GM04503 (cell line): ENCODE results near the gene OSMR.

ENCODE experiments used
- DNase-seq: peaks from one replicate; pipeline ENCODE4 v3.0.0-alpha.2; 2012; ENCODE audit warnings: low read depth

OSMR gene

DNA sequence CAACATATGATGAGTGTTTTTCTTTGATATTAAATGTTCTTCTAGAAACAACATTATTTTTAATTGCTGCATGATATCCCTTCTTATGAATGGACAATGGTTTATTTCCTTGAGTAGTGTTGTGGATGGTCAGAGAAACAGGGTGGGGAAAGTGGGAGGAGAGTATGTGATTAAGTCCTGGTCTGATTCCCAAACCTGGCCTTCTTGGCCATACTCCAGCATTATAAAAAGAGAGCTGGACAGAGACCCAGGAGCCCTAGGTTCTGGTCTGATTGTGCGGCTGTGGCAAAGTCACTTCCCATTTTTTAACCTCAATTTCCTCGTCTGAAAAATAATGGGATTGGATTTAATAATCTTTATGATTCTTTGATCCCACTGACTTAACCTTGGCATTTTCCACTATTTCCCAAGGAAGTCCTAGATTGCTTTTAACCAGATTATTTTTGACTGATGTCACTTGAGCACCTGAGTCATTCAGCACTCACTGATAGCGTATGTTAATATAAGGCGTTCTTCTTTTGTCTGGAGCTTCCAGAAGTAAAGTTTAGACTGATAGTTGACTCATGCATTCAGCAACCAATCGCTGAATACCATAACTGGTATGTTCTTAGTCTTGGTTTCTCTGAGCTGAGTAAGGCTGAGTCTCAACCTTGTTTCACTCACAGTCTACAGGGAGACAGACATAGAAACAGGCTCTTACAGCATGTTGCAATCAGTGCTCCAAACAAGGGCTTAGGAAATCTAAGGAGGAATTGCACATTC, 26.2 kb downstream of the OSMR start:
- DNase-seq, result peak; percentile 98

DNA sequence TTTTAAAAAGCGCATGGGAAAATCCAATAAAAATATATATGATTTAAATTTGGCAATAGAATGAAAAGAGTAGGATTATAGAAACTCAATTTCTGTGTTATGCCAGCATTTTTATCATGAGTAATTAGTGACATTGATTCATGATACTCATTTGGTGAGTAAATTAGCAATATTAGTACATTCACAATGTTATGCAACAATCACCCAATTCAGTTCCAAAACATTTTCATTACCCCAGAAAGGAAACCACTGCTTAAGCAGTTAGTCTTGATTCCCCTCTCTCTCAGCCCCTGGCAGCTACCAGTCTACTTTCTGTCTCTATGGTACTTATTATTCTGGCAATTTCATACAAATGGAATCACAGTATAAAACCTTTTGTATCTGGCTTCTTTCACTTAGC, 27.0 kb downstream of the OSMR start:
- peak; percentile 3 for DNase-seq

DNA sequence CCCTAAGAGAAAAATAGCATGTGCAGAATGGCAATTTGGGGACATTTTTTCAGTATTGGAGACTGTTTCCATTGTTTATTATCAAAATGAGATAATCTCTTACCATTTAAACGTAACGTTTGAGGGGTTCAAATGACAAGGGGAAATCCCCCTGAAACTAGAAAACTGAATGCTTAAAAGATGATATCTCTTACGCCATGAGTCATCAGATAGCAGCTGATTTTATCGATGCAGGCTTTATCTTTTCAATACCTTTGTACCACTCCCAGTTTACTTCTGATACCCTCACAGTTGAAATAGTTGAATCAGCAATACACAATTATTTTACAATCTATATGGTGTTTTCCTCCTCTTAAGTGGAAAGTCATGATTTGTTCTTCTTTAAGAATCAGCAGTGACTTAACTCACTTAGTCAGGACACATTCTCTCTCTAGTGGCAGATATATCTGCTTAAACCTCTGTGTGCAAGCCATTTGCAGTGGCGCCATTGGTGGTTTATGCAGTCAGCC, 29.2 kb downstream of the OSMR start:
- no peak for DNase-seq

DNA sequence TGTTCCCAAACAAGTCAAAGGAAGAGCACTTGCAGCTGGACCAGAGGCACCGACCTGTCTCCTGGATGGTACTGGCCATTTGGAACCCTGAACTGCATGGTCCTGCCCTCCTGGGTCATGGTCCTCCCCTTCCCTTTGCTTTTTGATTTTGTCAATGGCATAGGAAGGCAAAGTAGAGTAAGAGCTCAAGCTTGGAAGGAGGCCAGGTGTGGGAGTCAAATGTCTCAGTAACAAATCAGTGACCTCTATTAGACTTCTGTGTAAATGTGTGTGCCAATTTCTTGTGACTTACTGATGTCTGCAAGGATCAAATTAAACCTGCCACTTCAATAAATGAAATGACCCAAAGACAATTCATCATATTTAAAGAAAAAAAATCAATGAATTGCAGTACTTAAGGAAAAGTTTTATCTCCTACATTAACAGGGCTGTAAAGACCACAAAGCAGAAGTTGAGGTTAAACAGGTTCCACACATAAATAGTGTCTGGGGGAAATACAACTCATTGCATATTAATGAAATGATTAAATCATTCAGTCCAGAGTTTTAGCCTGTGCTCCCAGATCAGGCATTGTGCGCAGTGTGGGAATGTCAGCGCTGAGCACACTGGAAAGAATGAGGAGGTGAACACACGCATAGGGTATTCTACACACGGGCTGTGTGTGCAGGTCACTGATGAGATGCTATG, 32.7 kb downstream of the OSMR start:
- DNase-seq, result no peak

DNA sequence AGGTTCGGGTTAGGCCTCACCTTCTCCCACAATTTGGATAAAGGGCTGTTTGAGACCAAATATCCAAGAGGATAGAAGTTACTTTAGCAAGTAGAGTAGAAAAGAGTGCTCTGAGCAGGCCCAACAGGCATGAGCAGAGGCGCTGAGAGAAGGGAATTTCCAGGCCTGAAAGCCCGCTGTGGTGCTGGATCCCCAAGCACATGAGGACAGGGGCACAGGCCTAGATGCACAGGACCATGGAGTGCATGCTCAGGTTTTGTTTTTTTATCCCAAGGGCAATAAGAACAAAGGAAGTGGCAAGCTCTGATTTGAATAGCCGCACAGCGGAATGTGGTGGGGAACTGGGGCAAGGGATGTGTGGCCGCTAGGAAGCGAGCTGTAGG, 33.3 kb downstream of the OSMR start:
- DNase-seq, result no peak

DNA sequence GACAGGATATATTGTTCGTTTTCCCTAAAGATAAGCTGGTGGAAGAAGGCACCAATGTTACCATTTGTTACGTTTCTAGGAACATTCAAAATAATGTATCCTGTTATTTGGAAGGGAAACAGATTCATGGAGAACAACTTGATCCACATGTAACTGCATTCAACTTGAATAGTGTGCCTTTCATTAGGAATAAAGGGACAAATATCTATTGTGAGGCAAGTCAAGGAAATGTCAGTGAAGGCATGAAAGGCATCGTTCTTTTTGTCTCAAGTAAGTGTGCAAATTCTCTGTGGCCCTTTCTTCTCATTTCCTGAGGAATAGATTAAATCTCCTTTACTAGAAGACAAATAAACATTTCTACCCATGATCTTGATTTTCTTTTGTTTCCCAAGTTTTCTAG, 38.0 kb downstream of the OSMR start:
- DNase-seq, result no peak

DNA sequence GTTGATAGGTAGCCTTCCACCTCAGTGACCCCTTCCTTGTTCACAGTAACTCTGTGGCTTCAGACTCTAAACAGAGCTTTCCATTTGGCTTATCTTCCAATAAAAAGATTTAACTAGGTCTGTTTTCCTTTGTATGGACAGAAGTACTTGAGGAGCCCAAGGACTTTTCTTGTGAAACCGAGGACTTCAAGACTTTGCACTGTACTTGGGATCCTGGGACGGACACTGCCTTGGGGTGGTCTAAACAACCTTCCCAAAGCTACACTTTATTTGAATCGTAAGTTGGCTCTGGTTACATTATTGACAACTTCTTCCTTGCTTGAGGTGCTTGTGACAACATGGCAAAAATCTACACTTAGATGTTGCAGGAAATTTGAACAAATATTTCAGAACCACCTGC, 39.4 kb downstream of the OSMR start:
- DNase-seq, result no peak

DNA sequence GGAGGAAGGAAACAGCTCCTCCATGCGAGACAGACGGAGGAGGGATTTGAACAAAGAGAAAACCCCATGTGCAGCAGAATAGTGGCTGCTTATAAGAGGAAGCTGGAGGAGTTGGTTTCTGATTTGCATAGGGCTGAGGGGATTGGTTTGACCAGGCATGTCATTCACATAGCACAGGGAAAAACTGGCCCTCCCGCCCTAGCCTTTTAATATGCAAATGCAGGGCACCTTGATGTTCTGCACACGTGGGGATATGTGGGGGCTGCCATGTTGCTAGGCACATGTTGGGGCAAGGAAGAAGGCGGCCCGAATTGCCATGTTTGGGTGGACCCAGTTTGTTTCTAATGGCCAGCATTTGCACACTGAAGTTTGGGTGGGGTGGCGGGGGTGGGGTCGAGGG, 42.2 kb downstream of the OSMR start:
- no peak for DNase-seq

DNA sequence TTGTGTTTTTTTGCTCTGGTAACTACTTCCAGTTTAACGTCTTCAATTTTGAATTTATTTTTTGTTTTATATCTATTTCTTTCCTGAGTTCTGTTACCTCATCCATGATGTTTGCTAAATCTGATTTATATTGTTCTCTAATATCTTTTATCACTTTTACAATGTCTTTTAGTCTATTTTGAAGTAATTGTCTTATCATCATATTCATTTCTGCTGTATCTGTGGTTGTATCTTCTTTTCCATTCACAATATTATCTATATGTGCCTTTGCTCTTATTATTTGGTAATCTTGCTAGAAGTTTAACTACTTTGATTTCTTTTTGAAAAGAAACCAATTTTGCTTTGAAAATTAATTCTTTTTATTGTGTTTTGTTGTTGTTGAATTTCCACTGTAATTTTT, 43.6 kb downstream of the OSMR start:
- DNase-seq, result no peak

DNA sequence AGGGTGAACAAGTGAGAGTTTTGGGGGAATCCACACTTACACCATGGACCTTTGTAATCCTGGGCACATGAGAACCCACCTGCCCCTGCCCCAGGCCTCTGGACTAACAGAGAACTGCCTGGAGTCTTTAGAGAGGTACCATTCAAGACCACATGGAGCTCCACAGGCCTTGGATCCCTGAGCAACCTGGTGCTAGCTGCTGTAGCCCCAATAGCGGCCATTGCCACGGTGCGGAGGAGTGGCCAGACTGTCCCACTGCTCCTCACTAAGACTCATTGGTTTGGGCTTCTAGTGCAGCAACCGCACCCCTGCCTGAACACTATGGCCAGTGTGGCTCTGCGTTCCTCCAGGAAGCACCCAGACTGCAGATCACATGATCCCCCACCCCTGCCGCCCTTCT, 45.8 kb downstream of the OSMR start:
- DNase-seq, result no peak

DNA sequence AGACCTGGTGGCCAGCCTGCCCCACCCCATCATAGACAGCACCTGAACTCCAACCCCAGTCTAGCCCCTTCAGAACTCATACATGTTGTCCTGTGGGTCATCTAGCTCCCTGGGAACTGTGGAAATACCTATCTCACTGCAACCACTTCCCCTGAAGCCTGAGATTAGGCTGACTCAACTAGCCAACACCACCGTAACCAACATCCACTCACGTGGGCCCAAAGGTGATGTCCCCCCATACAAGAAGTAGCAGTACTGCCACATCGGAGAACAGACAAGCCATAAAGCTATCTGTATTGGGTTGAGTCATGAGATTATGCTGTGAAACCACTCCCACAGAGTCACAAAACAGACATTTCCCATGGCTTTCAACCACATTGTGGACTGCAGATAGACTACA, 46.6 kb downstream of the OSMR start:
- no peak for DNase-seq

DNA sequence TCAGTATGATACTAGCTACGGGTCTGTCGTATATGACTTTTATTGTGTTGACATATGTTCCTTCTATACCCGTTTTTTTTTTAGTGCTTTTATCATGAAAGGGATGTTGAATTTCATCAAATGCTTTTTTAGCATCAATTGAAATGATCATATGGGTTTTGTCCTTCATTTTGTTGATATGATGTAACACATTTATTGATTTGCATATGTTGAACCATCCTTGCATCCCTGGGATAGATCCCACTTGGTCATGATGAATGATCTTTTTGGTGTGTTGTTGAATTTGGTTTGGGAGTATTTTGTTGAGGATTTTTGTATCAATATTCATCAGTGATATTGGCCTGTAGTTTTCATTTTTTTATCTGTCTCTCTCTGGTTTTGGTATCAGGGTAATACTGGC, 50.9 kb downstream of the OSMR start:
- DNase-seq, result no peak

DNA sequence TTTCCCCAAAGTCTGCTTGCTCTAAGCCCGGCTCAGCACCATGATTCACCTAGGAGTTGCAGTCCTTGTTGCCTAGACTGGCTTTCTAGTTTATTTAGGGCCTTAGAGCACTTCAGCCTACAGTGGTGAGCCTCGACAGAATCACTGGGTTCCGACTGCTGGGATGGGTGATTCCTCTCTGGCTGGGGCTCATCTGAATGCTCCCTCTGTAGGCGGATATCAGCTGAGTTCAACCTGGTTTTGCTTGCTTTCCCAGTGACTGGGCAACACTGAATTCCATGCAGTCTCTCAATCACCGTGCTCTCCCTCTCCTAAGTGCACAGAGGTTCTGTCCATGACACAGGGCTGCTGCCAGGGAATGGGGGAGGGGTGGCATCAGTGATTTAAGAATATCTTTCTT, 54.1 kb downstream of the OSMR start:
- no peak for DNase-seq

DNA sequence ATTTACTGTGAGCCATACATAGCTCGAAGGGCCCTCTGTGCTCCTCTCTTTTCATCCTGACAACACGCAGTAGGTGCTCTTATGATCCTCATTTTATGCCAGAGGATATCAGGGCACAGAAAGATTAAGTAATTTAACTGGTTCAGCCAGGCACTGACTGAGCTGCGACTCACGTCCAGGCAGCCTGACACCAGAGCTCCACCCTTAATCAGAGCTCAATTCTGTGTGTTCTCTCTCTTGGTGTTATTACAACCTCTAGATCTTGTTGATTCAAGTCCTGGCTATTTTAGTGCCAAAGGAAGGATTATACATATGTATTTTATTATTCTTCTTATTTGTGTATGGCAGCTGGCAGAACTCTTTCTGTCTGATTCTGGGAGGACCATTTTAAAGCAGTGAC, 59.7 kb downstream of the OSMR start:
- no peak for DNase-seq

DNA sequence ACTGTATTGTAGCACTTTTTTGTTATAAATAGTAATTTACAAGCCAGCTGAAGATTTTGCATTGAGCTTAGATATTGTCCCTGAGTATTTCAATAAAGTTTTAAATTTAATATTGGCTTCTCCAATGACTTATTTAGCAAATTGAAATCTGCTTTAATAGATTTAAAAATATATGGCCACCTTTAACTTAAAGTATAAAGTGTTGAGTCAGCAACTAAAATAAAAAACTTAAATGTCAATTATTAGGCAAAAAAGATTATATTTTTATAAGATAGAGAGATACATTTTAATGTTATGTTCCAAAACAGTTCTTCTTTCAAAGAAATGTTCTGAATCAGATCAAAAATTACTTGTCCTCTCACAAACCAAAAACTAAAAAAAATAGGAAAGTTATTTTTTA, 60.7 kb downstream of the OSMR start:
- no peak for DNase-seq

DNA sequence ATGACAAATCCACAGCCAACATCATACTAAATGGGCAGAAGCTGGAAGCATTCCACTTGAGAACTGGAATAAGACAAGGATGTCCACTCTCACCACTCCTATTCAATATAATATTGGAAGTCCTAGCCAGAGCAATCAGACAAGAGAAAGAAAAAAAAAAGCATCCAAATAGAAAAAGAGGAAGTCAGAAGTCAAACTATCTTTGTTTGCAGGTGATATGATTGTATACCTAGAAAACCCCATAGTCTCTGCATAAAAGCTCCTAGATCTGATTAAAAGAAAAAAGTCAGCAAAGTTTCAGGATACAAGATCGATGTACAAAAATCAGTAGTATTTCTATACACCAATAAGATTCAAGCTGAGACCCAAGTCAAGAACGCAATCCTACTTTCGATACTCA, 66.1 kb downstream of the OSMR start:
- DNase-seq, result no peak

DNA sequence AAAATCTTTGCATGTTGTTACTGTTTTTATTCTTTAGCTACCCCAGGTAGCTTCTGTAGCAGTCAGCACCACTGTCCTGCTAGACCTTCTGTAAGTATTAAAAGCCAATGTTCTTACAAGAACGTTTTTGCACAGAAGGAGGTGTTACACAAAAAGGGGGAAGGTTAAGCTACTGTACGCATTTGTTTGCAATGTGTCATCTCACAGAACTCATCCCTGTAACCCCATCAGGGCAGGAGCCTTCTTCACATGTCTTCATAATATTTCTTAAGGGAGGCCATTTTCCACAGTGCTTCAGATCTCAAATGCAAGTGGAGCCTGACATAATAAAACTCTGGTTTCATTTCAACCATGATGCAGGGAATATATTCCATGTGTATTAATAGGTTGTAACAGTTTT, 67.9 kb downstream of the OSMR start:
- DNase-seq, result no peak

DNA sequence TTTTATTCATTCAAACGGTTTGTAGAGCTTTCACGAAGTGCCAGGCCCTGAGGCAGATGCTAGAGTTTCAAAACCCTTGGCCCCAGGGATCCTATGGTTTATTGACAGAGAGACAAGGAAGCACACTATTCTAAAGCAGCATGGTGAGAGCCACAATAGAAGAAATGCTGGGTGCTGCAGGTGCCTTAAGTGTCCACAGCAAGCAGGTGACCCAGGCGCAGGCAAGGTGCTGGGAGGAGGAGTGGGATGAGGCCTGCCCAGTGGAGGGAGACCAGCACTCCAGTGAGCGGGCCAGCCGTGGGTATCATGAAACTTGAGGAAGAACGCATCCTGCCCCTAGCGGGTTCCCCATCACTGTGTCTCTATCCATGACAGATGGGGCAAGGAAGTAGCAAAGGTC, 71.0 kb downstream of the OSMR start:
- DNase-seq, result no peak

DNA sequence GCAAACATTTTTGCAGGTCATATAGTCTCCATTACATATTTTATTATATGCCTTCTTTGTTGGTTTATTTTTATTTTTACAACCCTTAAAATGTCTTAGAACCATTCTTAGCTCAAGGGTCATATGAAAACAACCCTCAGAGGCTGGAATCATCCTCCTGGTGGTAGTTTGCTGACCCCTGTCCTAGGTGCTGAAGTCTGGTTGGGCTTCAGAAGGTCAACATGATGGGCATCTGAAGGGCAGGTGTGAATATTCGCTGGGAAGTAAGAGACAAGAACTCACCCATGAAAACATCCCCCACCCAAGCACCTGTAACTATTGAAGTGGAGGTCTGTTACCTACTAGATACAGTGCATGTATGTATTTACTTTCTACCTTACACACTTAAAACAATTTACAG, 75.4 kb downstream of the OSMR start:
- DNase-seq, result no peak

DNA sequence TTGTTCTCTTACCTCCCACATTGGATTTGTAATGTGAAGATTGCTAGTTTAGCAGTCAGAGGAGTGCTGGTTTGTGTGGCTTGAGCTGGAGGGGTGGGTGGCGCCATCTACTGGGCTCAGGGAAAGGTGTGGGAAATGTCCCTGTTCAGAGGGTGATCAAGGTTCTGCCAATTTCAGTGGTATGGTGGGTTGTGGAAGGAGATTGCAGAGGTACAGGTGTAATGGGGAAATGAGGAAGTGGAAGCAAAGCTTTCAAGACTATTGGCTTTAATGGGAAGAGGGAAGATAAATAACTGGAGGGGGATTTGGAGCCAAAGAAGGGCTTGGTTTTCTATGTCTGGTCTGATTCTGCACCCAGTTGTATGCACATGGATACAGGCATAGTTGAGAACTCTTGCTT, 76.4 kb downstream of the OSMR start:
- DNase-seq, result no peak

DNA sequence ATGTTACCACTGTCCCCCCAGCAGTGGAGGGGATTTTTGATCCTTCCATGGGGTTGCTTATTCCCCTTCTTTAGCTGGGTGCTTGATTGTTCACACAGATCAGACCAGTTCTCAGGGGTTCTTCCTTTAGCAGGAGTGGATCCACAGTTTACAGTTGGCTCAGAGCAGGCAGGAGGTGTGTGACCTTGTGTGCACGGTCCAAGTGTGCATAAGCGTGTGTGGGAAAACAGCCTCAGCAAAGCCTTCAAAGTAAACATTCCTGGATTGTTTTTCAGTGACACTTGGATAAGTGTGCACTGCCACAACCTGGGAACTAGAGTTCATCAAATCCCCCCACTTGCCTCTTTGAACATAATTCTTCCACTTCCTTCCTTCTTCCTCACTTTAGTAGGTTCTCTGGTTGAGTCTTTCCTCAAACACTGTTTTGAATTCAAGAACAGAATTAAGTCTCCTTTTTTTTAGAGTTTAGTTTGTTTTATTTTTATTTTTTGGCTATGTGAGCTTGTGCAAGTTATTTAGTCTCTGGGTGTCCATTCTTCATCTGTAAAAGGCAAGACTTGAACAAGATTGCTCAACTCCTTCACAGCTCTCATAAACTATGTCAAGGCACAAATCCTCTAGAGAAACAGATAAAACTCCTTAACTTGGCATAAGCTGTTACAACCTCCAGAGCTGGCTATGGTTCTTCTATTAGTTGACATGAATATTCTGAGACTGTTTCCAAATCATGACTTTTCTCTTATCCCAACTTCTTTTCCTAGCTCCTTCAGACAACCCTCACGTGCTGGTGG, 78.0 kb downstream of the OSMR start:
- DNase-seq, result peak; percentile 47

DNA sequence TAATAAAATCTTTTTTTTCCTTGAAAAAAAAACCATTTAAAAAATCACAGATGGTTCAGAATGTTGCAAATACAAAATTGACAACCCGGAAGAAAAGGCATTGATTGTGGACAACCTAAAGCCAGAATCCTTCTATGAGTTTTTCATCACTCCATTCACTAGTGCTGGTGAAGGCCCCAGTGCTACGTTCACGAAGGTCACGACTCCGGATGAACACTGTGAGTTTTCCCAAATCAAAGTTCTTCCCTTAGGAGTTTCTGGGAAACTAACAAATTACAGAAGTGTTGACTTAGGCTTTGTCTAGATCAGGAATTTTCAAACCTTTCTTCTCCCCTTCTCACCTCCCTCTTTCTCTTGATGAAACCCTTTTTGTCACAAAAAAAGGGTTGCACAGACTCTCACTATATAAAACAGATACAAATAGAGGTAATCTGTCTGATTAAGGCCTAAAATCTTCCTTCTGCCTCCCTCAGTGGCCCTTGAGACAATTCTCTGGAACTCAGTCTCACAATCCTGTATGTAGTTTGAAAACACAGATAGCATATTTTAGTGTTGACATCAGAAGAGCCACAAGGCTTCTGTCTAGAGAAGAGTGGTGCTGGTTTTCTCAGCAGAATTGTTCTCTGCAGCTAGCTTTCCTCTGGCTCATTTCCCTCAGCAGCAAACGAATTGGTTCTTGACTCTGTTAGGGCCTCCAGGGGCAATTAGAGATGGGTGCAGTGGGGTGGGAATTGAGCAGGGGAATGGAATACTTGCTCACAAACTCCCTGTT, 79.5 kb downstream of the OSMR start:
- peak; percentile 55 for DNase-seq
